IPS DF 19.7 (cell line): Measurements from ENCODE around the gene CFAP61.

Source experiments
- DNase-seq: peaks from one replicate; pipeline ENCODE4 v3.0.0-alpha.2; 2013; ENCODE audit warnings: low read depth, low spot score

CFAP61 gene

DNA sequence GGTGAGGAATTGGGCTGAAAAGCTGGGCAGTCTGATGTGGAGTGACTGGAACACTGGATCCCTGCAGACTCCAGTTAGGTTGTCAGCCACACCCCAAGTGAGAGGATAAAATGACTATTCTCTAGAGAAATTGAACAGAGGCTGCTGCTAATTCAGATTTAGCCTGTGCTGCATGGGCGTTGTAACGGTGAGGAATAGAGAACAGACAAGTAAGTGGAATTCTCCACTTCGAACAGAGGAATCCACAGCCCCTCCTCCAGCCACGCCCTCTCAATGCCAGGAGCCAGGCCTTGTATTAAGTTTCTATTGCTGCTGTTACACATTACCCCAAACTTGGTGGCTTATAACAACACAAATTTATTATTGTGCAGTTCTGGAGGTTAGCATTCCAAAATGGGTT, 109.3 kb downstream of the CFAP61 start:
- DNase-seq, result no peak

DNA sequence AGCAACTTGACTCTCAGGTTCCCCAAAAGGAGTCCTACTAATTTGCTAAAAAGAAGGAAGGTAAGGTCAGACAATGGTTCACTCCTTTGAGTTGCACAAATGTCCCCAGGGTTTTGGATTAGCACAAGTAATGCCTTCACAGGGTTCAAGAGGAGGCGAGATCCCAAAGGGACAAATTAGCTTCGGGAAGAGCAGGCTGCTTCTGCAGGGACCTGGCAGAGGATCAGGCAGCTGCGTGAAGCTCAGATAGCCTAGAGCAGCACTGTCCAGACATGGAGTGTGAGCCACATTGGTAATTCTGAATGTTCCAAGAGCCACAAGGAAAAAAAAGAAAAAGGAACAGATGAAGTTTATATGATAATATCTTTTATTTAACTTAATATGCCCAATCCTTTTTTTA, 115.4 kb downstream of the CFAP61 start:
- DNase-seq, result no peak

DNA sequence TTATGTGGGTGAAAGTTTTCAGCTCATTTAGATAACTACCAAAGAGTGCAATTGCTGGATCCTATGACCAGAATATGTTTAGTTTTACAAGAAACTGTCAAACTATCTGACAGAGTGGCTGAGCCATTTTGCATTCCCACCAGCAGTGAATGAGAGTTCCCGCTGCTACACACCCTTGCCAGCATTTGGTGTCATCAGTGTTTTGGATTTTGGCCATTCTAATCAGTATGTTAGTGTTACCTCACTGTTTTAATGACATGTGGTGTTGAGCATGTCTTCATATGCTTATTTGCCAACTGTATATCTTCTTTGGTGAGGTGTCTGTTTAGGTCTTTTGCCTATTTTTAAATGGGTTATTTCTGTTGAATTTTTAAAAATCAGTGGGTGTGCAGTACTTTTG, 120.9 kb downstream of the CFAP61 start:
- no peak for DNase-seq

DNA sequence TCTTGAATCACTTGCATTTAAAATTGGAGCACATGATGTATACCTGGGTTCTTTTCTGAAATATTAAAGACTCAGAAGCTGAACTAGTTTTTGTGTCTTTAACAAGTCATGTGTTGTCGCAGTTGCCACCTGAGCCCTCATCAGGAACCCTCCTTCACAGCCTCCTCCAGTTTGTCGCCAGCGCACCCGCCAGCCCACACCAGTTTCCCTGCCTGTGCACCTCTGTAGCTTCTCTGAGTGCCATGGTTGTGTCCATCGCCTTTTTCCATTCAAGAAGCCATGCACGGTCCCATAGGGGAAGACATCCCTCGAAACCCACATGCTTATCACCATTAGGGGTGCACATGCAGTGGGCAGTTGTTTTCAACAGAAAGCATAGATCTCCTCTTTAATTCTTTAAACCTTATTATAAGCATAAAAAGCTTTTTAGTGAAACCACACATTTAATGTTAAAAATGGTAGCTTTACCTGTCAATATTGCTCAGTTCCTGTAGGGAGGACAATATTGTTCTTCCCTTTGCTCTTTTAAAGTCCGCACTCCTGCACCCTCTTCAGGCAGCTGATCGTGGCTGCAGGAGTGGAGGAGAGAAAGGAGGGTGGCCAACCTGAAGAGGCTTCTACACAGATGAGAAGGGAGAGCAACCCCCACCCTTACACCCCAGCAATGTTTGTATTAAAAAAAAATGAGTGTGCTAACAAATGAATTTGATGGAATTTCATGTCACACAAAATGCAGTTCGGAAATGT, 121.9 kb downstream of the CFAP61 start:
- DNase-seq, result no peak

DNA sequence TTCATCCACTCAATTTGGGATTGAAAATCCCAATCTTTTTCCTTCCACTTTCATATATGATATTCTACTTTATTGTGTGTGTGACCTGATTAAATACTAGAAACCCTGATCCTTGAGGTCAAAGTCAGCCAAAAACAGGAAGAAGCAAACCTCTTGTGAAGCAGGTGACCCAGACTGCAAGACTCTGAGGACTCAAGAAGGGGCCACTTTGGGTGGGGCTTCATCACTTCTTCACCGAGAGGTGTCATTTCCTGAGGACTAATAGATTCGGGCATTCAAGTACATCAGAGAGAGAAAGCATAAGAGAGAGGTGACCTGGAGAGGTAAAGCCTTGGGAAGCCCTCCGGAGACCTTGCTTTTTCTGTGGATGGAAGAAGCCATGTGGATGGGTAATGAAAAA, 129.0 kb downstream of the CFAP61 start:
- no peak for DNase-seq

DNA sequence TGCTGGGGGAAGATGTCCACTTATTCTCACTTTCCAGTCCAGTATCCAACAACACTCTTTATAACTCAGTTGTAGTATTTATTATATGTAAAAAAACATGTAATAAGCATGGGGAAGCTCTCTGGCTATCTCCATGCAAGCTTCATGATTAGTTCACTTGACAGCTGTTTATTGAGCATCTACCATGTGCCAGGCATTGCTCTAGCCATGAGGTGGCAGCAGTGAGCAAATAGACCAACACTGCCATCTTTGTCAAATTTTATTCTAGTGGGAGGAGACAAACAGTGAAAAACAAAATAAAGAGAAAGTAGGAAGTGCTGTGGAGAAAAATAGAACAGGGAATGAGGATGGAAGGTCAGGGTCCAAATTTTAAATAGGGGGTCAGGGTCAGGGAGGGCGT, 131.8 kb downstream of the CFAP61 start:
- DNase-seq, result no peak

DNA sequence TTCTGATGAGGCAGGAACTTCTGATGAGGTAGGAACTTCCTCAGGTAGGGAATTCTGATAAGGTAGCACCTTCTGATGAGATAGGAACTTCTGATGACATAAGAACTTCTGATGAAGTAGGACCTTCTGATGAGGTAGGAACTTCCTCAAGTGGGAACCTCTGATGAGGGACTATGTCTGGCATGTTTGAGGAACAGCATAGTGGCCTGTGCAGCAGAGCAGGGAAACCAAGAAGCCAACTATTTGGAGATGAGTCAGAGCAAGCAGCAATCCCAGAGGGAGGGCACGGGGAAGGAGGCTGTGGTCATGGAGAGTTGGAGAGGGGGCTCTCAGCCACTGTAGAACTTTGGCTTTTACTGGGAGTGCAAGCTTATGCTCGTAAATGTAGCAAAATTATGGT, 132.4 kb downstream of the CFAP61 start:
- DNase-seq, result no peak

DNA sequence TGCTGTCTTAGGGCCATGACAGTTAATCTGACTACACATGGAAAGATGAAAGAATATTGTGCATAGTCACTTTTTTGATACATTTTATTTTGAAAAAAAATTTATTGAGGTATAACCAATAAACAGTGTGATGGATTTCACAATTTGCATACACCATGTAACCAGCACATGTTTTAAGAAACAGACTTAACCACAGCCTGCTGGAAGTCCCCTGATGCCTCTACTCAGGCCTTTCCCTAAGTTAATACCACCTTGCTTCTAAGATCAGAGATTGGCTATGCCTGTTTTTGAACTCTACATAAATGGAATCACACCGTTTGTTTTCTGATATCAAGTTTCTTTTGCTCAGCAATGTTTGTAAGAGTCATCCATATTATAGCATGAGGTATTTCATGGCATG, 136.3 kb downstream of the CFAP61 start:
- DNase-seq, result no peak

DNA sequence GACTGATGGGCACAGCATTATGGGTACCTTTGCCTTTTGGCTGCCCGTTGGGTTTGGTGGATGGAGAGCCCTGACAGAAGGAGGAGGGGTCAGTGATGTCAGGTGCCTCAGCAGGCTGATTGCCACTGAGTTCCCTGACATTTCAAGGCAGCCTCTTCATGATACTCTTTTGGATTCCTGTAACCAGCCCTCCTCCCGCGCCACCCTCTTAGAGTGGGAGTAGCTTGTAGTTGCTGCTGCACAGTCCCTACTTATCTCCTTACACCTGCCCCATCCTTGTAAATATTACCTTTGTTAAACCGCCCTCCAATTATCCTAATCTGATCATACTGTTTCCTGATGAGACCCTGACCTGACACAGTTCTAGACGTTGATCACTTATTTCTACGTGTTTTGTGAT, 140.0 kb downstream of the CFAP61 start:
- no peak for DNase-seq

DNA sequence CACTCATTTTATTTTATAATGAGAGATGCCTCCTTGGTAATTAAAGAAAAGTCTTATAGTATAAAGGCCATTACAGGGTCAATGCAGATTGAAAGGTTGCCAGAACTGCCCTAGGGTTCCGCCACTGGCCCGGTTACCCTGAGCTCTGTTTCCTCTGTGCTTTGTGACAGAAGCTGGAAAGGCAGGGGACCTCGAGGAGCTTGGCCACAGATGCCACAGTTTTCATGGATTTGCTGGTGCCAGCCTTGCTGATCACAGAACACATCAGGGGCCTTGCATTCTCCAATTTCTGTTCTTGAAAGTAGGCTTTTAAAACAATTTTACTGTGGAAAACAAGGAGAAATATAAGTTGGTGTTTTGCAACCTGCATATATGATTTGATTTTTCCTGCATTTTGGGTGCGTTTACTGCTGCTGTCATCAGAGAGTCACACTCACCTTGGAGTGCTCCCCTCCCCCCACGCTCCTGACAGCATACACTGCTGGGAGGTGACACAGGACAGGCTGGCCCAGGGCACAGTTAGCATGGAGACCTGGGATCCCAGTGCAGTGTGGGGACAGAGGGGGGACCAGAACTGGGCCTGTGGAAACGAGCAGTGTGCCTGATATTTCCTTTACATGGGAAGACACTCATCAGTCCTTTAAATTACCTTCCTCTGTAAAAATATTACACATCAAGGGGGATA, 142.8 kb downstream of the CFAP61 start:
- no peak for DNase-seq

DNA sequence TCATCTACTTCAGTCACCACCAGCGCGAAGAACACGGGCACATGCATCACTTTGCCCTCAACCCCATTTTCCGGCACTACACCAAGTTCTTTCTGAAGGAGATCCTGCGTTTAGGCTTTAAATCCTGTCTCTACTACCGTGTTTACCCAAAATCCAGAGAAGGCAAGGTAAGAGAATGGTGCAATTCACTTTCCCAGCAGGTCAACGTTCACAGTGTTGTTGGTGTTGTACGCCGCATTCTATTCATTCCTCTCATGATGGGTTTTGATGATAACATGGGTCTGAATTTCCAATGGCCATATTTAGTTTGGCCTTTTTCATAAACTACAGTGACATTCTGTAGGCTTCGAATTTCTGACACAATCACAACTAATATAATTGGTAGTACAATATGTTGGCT, 144.3 kb downstream of the CFAP61 start:
- DNase-seq, result no peak

DNA sequence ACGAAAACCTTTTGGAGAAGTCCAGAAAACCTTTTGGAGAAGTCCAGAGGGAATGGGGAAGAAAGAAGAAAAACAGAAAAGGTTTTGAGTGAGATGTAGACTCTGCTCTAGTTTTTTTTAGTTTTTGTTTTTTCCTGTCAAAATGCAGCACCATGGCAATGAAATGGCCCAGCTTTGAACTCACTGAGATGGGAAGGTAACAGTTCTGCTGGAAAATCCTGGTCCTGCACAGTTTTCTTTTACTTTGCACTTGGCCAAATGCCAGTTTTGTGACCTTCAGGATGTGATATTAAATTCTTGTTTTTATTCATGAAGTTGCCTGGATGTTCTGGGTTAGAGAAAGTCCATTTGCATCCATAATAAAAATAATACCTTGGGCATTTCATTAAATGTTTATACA, 145.7 kb downstream of the CFAP61 start:
- no peak for DNase-seq

DNA sequence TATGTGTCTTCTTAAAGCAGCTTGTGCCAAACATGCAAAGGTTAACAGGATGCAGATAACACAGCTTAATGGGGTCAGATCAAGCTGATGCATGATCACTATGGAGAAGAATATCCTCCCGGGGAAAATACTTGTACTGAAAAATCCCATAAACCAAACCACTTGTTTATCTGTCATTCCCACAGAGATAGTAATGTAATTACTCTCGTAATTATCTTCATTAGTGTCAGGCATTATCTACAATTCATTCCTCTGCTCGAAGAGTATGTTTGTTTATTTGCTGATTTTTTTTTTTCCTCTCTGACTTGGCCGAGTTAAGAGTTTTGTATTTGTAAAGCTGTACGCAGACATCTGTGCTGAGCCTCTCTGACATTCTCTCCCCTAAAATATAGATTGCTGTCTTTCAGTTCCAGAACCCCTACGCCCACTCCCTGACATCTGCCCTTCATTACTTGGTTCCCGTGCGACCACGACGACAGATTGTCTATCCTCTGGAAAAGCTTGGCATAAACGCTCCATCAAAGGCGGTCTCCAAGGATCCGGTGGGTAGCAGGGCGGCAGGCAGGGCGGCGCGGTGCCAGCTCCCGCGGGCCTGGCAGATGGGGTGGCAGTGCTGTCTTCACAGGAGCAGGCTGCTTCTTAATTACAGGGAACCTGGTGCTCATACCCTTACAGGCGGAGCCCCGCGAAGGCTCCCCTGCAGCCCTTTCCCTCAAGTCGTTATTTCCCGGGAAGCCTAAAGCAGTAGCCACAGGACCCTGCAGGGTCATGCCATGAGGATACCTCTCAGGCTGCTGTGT, 147.2 kb downstream of the CFAP61 start:
- no peak for DNase-seq

DNA sequence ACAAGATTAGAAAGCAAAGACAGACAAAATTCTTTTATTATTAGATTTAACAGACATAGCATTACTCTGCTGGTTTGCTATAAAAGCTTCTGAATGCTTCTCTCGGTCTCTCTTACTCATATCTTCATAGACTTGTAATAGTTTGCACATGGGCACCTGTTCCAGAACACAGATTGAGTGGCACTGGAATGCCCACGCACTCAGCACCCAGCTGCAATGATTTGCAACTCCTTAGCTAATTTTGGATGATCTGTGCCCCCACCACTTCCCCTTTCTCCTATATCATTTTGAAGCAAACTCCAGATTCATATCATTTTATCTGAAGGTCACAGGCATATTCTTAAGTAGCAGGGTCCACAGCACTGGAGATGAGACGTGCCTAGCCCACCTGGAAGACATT, 148.8 kb downstream of the CFAP61 start:
- DNase-seq, result no peak

DNA sequence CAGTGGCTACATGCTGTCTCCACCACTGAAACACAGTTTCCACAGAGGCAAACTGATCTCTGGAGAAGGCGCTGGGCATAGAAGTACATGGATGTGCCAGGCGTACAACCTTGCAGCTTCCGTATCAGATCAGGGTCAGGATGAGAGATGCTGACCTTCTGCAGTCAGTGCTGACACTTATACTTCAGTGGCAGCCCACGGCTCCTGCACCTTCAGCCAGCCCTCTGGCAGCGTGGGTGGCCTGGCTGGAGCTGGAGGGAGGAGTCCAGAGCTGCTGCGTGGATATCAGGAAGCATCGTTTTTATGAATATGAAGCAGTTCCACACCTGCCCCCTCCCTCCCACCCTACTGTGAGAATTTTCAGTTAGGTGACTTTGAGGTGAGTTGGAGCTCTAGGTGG, 149.3 kb downstream of the CFAP61 start:
- DNase-seq, result no peak

DNA sequence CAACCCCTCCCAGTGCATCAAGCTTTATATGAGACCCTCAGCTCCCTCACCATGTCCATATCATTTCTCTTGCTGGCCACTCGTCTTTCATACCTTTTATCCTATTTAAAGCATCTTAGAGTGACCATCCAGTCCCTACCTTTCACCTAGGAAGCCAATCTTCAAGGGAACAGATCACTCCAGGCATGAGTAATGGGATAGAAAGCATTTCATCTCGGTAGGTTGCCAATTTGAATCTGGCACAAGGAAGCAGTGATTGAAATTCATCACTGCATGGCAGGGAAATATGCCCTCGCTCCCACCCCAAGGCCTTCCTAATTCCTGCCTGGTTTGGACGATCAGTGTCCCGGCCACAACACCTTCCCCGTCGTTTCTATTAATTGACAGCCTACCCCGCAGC, 150.4 kb downstream of the CFAP61 start:
- DNase-seq, result no peak

DNA sequence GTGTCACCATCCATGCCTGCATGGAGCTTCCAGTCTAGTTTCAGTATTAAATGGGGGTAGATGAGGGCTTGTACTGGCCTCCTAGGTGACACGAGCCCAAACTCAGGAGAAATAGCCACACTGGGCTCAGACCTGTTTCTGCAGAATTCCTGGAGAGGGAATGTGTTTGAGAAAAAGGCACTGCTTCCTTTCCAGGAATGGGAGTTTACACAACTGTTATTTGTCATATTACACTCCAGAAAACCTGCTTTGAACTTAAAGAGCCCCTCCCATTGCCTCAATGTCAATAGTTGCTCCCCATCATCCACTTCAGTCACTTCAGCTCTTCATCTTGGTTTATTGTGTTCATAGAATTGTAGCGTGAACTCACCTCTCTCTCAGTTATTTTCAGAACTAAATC, 151.5 kb downstream of the CFAP61 start:
- no peak for DNase-seq

DNA sequence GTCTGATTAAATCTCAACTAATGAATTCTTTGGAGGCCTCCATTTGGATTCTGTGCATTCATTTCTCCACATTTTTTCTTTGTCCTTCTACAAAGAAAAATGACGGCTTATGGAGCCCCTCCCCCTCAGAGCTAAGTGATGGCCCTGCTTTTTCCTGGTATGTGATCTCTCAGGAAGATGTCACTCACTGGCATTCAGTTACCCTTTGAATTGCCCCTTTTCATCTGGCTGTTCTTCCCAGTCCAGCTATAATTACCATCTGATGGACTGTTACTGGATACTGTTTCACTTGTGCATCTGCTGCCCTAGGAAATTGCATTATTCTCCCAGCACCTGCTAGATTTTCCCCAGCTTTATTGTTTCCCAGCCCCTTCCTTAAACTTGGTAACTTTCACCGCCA, 151.9 kb downstream of the CFAP61 start:
- no peak for DNase-seq

DNA sequence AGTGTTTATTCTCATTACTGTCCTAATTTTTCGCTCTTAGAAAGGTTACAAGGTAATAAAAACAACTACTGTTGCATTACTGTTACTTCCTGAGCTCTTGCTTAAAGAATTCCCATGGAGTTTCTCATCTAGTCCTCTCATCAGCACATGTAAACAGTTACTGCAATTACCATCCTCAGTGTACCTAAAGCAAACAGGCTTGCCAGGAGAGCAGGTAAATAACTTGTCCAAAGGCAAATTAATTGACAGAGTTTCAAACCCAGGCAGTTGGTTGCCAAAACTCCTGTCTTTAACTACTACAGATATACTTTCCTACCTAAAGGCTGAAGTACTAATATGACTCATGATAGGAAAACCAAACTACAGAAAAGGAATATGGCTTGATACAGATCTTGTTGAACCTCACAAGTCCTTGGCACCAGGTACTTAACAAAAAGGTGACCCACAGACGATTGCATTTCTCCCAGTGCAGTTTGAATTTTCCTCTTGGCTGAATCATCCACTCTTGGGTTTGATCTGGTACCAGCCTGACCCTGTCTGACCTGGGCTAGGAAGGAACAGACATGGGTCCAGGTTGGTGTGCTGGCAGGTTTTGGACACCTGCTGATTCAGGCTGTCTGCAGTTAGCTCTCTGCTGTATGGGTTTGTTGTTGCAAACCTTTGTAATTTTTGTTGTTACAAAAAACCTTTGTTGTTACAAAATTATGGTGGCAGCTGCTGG, 153.0 kb downstream of the CFAP61 start:
- DNase-seq, result no peak

DNA sequence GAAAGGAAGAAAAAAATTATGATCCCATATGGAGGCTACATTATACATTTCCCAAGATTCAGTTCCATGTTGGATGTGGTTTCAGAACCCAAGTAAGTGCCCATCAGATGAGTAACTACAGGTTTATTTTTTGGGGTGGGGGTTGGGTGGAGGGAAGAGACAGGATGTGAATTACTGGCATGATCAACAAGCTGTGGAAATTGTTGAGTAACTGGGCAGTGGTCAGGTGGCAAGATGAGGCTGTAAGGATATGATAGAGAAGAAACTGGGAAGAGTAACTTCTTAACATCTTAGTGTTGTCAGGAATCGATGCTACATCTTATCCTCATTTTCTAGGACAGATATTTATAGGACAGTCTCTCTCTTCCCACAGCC, 153.5 kb downstream of the CFAP61 start:
- DNase-seq, result no peak

DNA sequence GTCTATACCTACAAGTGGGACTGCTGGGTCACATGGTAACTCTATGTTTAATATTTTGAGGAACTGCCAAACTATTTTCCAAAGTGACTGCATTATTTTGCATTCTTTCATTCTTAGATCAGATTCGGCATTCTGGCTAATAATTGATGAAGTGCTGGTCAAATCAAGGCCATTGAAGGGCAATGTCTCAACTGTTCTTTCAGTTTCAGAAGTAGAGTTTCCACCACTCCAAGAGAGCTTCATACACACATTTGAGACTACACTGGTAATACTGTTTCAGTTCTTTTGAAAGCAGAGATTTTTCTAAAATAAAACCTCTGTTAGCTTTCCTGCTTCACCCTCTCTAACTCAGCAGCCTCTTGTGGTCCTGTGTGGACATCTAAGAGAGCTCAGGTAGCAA, 154.5 kb downstream of the CFAP61 start:
- no peak for DNase-seq

DNA sequence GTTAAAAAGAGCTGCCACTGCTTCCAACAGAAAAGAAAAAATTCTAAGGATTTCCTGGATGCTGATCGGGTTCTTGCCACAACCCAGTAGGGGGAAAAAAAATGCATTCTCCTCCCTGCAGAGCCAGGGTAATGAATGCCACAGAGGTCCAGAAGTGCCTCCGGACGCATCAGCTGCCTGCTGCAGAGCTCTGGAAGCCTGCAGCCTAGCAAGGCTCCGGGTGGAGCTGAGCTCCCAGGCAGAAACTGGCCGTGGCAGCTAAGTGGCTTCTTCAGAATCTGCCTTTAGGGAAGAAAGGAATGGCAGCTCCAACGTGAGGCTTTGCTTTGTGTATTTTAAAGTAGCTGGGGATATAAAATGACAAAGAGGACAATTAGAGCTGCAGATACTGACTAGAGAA, 155.0 kb downstream of the CFAP61 start:
- DNase-seq, result peak; percentile 23
